Loucy (cell line): ENCODE results near the gene MLLT10.

Experiments
- H2AFZ ChIP-seq: fragments of 200-600 bp; sonication (generic); 2 replicates; pipeline ENCODE4 v1.6.0; 2016; ENCODE audit warnings: antibody characterized with exemption, mild to moderate bottlenecking, low read length, moderate library complexity
- H3F3A ChIP-seq: fragments of 200-600 bp; 2 replicates; pipeline ENCODE4 v1.6.0; 2016; ENCODE audit warnings: antibody characterized with exemption, low read depth, mild to moderate bottlenecking
- H3K27me3 ChIP-seq: fragments of 200-600 bp; sonication (generic); 2 replicates; pipeline ENCODE4 v1.6.1; 2014; ENCODE audit warnings: low read length, mild to moderate bottlenecking; ENCODE audit not compliant: insufficient read depth, poor library complexity, severe bottlenecking
- H3K36me3 ChIP-seq: fragments of 200-600 bp; sonication (generic); 2 replicates; pipeline ENCODE4 v1.6.1; 2016; ENCODE audit warnings: low read length; ENCODE audit not compliant: insufficient read depth
- H3K4me1 ChIP-seq: fragments of 200-600 bp; sonication (generic); 2 replicates; pipeline ENCODE4 v1.5.1; 2014; ENCODE audit warnings: low read length, mild to moderate bottlenecking; ENCODE audit not compliant: insufficient read depth, poor library complexity, severe bottlenecking
- H3K4me2 ChIP-seq: fragments of 200-600 bp; sonication (generic); 2 replicates; pipeline ENCODE4 v1.6.0; 2014; ENCODE audit warnings: antibody characterized with exemption, low read length, low read depth, mild to moderate bottlenecking; ENCODE audit not compliant: poor library complexity, severe bottlenecking
- H3K4me3 ChIP-seq: fragments of 200-600 bp; sonication (generic); 2 replicates; pipeline ENCODE4 v1.5.1; 2014; ENCODE audit warnings: low read length, mild to moderate bottlenecking, mixed read lengths; ENCODE audit not compliant: poor library complexity, severe bottlenecking
- H3K79me2 ChIP-seq: fragments of 200-600 bp; sonication (generic); 2 replicates; pipeline ENCODE4 v1.6.1; 2014; ENCODE audit warnings: low read length; ENCODE audit not compliant: insufficient read depth
- H3K9ac ChIP-seq: fragments of 200-600 bp; sonication (generic); 2 replicates; pipeline ENCODE4 v1.6.0; 2014; ENCODE audit warnings: mild to moderate bottlenecking, low read depth, low read length, moderate library complexity; ENCODE audit not compliant: poor library complexity, severe bottlenecking
- H3K9me2 ChIP-seq: fragments of 200-600 bp; sonication (generic); replicated peaks from 2 replicates; pipeline ENCODE4 v1.6.1; 2016; ENCODE audit warnings: low read depth, low read length, mixed read lengths
- H3K9me3 ChIP-seq: fragments of 200-600 bp; sonication (generic); 2 replicates; pipeline ENCODE4 v1.6.1; 2014; ENCODE audit warnings: mild to moderate bottlenecking, antibody characterized with exemption, low read length, low read depth; ENCODE audit not compliant: insufficient read depth
- H4K20me1 ChIP-seq: fragments of 200-600 bp; sonication (generic); 2 replicates; pipeline ENCODE4 v1.6.0; 2014; ENCODE audit warnings: antibody characterized with exemption, low read length, mild to moderate bottlenecking; ENCODE audit not compliant: insufficient read depth, poor library complexity, severe bottlenecking
- CTCF ChIP-seq: fragments of 200-600 bp; sonication (generic); conservative IDR thresholded peaks from 2 replicates; pipeline ENCODE4 v1.5.1; 2014; ENCODE audit warnings: mild to moderate bottlenecking, antibody characterized with exemption, low read length
- EZH2phosphoT487 ChIP-seq: fragments of 200-600 bp; IDR thresholded peaks from 2 replicates; pipeline ENCODE4 v1.6.1; 2018; ENCODE audit warnings: antibody characterized with exemption, mild to moderate bottlenecking, moderate library complexity, borderline replicate concordance

Gene MLLT10

GRCh38 chr10:21687266-21688008 is 153.4 kb downstream of the MLLT10 start:
- Histone ChIP-seq H2AFZ (no peak overlapping the region), H3K4me3 (no peak overlapping the region), H3K9me3 (no peaks in the 10 kb centered on the region), H3K79me2 (no peaks in the 10 kb centered on the region), H3K4me1 (no peaks in the 10 kb centered on the region), H3K9ac (no peak overlapping the region), H3K36me3 (peaks cover 46% of the 10 kb centered on the region), H3F3A (no peaks in the 10 kb centered on the region), H3K27me3 (no peaks in the 10 kb centered on the region), H3K4me2 (no peak overlapping the region), H4K20me1 (no peaks in the 10 kb centered on the region), H3K9me2 (no peaks in the 10 kb centered on the region)
- TF ChIP-seq EZH2phosphoT487 (no peak), CTCF (no peak)

GRCh38 chr10:21688009-21688332 is 153.9 kb downstream of the MLLT10 start:
- Histone ChIP-seq H3K9me3 (no peaks in the 10 kb centered on the region), H4K20me1 (no peaks in the 10 kb centered on the region), H3K27me3 (no peaks in the 10 kb centered on the region), H3K4me1 (no peaks in the 10 kb centered on the region), H3K36me3 (peaks cover 44% of the 10 kb centered on the region), H3K9ac (no peak overlapping the region), H3K79me2 (no peaks in the 10 kb centered on the region), H2AFZ (no peak overlapping the region), H3K4me2 (no peak overlapping the region), H3K9me2 (no peaks in the 10 kb centered on the region), H3K4me3 (no peak overlapping the region), H3F3A (no peaks in the 10 kb centered on the region)
- no peak for TF ChIP-seq EZH2phosphoT487
- no peak for TF ChIP-seq CTCF

- no peak overlapping the region for H3K4me3 ChIP-seq
- H4K20me1 ChIP-seq = no peaks in the 10 kb centered on the region
- no peaks in the 10 kb centered on the region for H3K9me3 ChIP-seq
- no peak overlapping the region for H2AFZ ChIP-seq
- H3K9me2 ChIP-seq = no peaks in the 10 kb centered on the region
- TF ChIP-seq EZH2phosphoT487 = no peak
- TF ChIP-seq CTCF = no peak
- H3F3A ChIP-seq = no peaks in the 10 kb centered on the region
- H3K27me3 ChIP-seq = no peaks in the 10 kb centered on the region
- H3K79me2 ChIP-seq = no peaks in the 10 kb centered on the region
- H3K9ac ChIP-seq = no peak overlapping the region
- H3K36me3 ChIP-seq = peaks cover 51% of the 10 kb centered on the region
- H3K4me2 ChIP-seq = no peak overlapping the region
- H3K4me1 ChIP-seq = no peaks in the 10 kb centered on the region
Measured at GRCh38 chr10:21688870-21689269, 154.8 kb downstream of the MLLT10 start.
